Camera-type eye (tissue), 1 donor: Measurements from ENCODE around the gene CFL1. TPM values are rescaled to one million over a fixed set of nuclear protein-coding genes. Genes with fewer than 3 reads are reported as not detected.

Source experiments
- total RNA-seq: library from RNA; depleted of rRNA; stranded (reverse); fragments of >200 nt; gene quantifications from one replicate; pipeline ENCODE4 v1.2.3, GENCODE V29; 2014

Gene CFL1
- 451 TPM for total RNA-seq

DNA sequence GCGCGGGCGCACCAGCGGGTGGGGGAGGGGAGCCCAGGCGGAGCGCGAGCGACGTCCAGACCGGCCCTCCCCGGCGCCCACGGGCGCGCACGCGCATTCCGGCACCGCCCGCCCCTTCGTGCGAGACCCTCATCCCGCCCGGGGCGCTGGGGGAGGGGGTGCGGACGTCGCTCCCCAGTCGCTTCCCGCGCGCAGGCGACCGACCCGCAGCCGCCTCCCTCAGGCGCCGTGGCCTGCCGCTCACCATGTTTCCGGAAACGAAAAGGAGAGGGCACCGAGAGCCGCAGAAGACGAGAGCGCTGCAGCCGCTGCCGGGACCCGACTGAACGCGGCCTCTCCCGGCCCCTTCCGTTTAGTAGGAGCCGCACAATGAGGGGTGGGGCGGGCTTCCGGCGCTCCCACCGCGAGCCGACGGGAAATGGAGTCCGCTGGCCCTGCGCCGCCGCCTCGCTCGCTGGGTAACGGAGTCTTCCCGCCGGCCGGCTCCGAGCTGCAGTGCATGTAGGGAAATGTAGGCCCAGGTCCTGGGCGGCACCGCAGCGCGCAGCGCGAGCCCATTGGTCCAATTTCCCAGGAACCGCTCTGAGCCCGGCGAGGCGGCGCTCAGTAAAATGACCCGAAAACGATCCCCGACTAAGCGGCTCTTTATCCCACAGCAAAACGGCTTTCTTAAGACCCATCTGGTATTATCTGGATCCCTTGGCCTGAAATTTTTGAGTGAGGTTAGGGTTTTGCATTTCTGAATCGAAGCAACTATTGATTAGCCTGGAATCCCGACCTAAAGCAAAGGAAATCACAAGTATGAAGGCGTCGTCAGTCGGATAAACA is at the start of gene CFL1:
CFL1 (minus strand) TSS at position 328 of the 828 bp plus-strand sequence; CDS start at position 247, 81 bp downstream.

GRCh38 chr11:65900125-65900898 is 42.3 kb upstream of the CFL1 start, which contains the start of gene FOSL1:
TSS of gene FOSL1 (minus strand) at chr11:65900388. CDS start at chr11:65900339, 49 bp downstream.

GRCh38 chr11:65890324-65891218 is 32.6 kb upstream of the CFL1 start, which contains the start of gene CCDC85B:
TSS of gene CCDC85B (plus strand) at chr11:65890673. CDS start at chr11:65890784, 111 bp downstream.

GRCh38 chr11:65888163-65888814 is 30.3 kb upstream of the CFL1 start, which contains the start of gene FIBP:
TSS of gene FIBP (minus strand) at chr11:65888471. CDS start at chr11:65888418, 53 bp downstream.

GRCh38 chr11:65879617-65880016 is 21.6 kb upstream of the CFL1 start, which contains the start of gene CTSW:
TSS of gene CTSW (plus strand) at chr11:65879837. CDS start at chr11:65879855, 18 bp downstream.

GRCh38 chr11:65872586-65873317 is 14.8 kb upstream of the CFL1 start, which contains the start of gene EFEMP2:
TSS of gene EFEMP2 (minus strand) at chr11:65872800. CDS start at chr11:65872354, 446 bp downstream.

GRCh38 chr11:65860278-65861164 is 2.5 kb upstream of the CFL1 start, which contains the start of gene MUS81:
TSS of gene MUS81 (plus strand) at chr11:65860433. CDS start at chr11:65860754, 321 bp downstream.

GRCh38 chr11:65833297-65834030 is 24.5 kb downstream of the CFL1 start, which contains the start of gene SNX32:
TSS of gene SNX32 (plus strand) at chr11:65833963. CDS start at chr11:65834066, 103 bp downstream.

Other genes with a start within 250 kb of the CFL1 start
- 29.9 TPM for gene MAP3K11, start 244.0 kb downstream of the CFL1 start, total RNA-seq
- 19.2 TPM for gene PCNX3, start 242.4 kb downstream of the CFL1 start, total RNA-seq
- gene SIPA1, start 220.1 kb downstream of the CFL1 start, total RNA-seq = 16.2 TPM
- gene RELA, start 195.3 kb downstream of the CFL1 start, total RNA-seq = 24.5 TPM
- 58.7 TPM for gene KAT5, start 145.9 kb downstream of the CFL1 start, total RNA-seq
- gene RNASEH2C, start 137.4 kb downstream of the CFL1 start, total RNA-seq = 38.4 TPM
- 8.6 TPM for gene AP5B1, start 77.2 kb downstream of the CFL1 start, total RNA-seq
- gene OVOL1, start 71.1 kb downstream of the CFL1 start, total RNA-seq = 0.49 TPM
- gene SNX32, start 24.2 kb downstream of the CFL1 start, total RNA-seq = 3.1 TPM
- gene MUS81, start 2.3 kb upstream of the CFL1 start, total RNA-seq = 42.3 TPM
- 65.5 TPM for gene EFEMP2, start 14.6 kb upstream of the CFL1 start, total RNA-seq
- gene CTSW, start 21.7 kb upstream of the CFL1 start, total RNA-seq = 0.77 TPM
- 67.0 TPM for gene FIBP, start 30.3 kb upstream of the CFL1 start, total RNA-seq
- 21.2 TPM for gene CCDC85B, start 32.5 kb upstream of the CFL1 start, total RNA-seq
- gene FOSL1, start 42.2 kb upstream of the CFL1 start, total RNA-seq = not detected
- gene C11orf68, start 60.9 kb upstream of the CFL1 start, total RNA-seq = 19.1 TPM
- 54.6 TPM for gene DRAP1, start 61.2 kb upstream of the CFL1 start, total RNA-seq
- not detected for gene TSGA10IP, start 87.3 kb upstream of the CFL1 start, total RNA-seq
- gene SART1, start 103.6 kb upstream of the CFL1 start, total RNA-seq = 55.1 TPM
- gene EIF1AD, start 144.0 kb upstream of the CFL1 start, total RNA-seq = 34.6 TPM
- 17.2 TPM for gene BANF1, start 144.3 kb upstream of the CFL1 start, total RNA-seq
- not detected for gene CST6, start 153.8 kb upstream of the CFL1 start, total RNA-seq
- gene CATSPER1, start 168.3 kb upstream of the CFL1 start, total RNA-seq = not detected
- 8.4 TPM for gene GAL3ST3, start 191.0 kb upstream of the CFL1 start, total RNA-seq
- gene SF3B2, start 194.2 kb upstream of the CFL1 start, total RNA-seq = 125 TPM
- 49.3 TPM for gene PACS1, start 212.1 kb upstream of the CFL1 start, total RNA-seq